ENCODE measurements around the gene PRDM2. TPM values are rescaled to one million over a fixed set of nuclear protein-coding genes. Genes with fewer than 3 reads are reported as not detected.
A peak's percentile ranks its signal among the peaks of the same experiment; 100 is the strongest.
"Not testable (repeated sequence)": the region's sequence is repeated elsewhere in the genome, so short reads cannot be mapped to it uniquely, and the experiment has no call there.

The PRDM2 gene
- total and polyA plus RNA-seq, 12 donors: 12.5 to 45.3 (median 30.2) TPM

GRCh38 chr1:13679651-13680050, 20.3 kb upstream of the PRDM2 start:
- Histone ChIP-seq H3K4me3 (no peak overlapping the region), H3K27ac (no peak overlapping the region), H3K4me1 (replicated peaks in 1 of 2) (no peaks in the 10 kb centered on the region), H3K27me3 (no peaks in the 10 kb centered on the region), H3K9me3 (replicated peaks in 1 of 3) (no peaks in the 10 kb centered on the region), H3K36me3 (replicated peaks in 1 of 2) (no peaks in the 10 kb centered on the region)
- DNase-seq: no peak
- 79 to 88% (median 85%) methylated on average over 3 of the region's 3 CpGs for WGBS, 4 donors
- intact Hi-C loops (cut with DNase I): no loop called here
- no peak for TF ChIP-seq CTCF (IDR thresholded peaks at IDR 0.05)
- no peak for TF ChIP-seq POLR2A (IDR thresholded peaks at IDR 0.05)

- 53 to 64% (median 59%) methylated on average over 7 to 9 of the region's 9 CpGs for WGBS, 4 donors
- H3K27me3 ChIP-seq; H3K36me3 ChIP-seq (replicated peaks in 1 of 2); H3K4me3 ChIP-seq; H3K9me3 ChIP-seq (replicated peaks in 1 of 3); intact Hi-C loops (cut with DNase I); H3K4me1 ChIP-seq (replicated peaks in 1 of 2); H3K27ac ChIP-seq: not testable (repeated sequence)
- peak in 5 of 7 donors; percentile 23 to 43 (median 27) for DNase-seq
Measured at GRCh38 chr1:13680609-13681008, 19.4 kb upstream of the PRDM2 start.

GRCh38 chr1:13681921-13682320, 18.1 kb upstream of the PRDM2 start:
- TF ChIP-seq CTCF (IDR thresholded peaks at IDR 0.05): no peak
- no peak for TF ChIP-seq POLR2A (IDR thresholded peaks at IDR 0.05)
- Histone ChIP-seq H3K4me3 (no peak overlapping the region), H3K27me3 (no peaks in the 10 kb centered on the region), H3K36me3 (replicated peaks in 1 of 2) (no peaks in the 10 kb centered on the region), H3K9me3 (replicated peaks in 1 of 3) (no peaks in the 10 kb centered on the region), H3K4me1 (replicated peaks in 1 of 2) (no peaks in the 10 kb centered on the region), H3K27ac (no peak overlapping the region)
- WGBS, 4 donors: 69 to 91% (median 78%) methylated on average over 1 of the region's 1 CpG
- no peak for DNase-seq
- intact Hi-C loops (cut with DNase I): no loop called here

GRCh38 chr1:13682444-13682843, 17.5 kb upstream of the PRDM2 start:
- no peaks in the 10 kb centered on the region for H3K27me3 ChIP-seq
- no peaks in the 10 kb centered on the region for H3K9me3 ChIP-seq (replicated peaks in 1 of 3)
- no peaks in the 10 kb centered on the region for H3K36me3 ChIP-seq (replicated peaks in 1 of 2)
- no peak overlapping the region for H3K27ac ChIP-seq
- no peaks in the 10 kb centered on the region for H3K4me1 ChIP-seq (replicated peaks in 1 of 2)
- DNase-seq: no peak
- WGBS, 4 donors: 75 to 87% (median 85%) methylated on average over 3 of the region's 3 CpGs
- intact Hi-C loops (cut with DNase I): no loop called here
- TF ChIP-seq CTCF (IDR thresholded peaks at IDR 0.05) (no peak), POLR2A (IDR thresholded peaks at IDR 0.05) (no peak)
- H3K4me3 ChIP-seq: no peak overlapping the region

- Histone ChIP-seq H3K4me1 (replicated peaks in 1 of 2) (no peaks in the 10 kb centered on the region), H3K27me3 (no peaks in the 10 kb centered on the region), H3K9me3 (replicated peaks in 1 of 3) (no peaks in the 10 kb centered on the region), H3K4me3 (no peak overlapping the region), H3K27ac (no peak overlapping the region), H3K36me3 (replicated peaks in 1 of 2) (no peaks in the 10 kb centered on the region)
- intact Hi-C loops (cut with DNase I): no loop called here
- no peak for DNase-seq
- 83 to 91% (median 87%) methylated on average over 7 of the region's 7 CpGs for WGBS, 4 donors
- TF ChIP-seq POLR2A (IDR thresholded peaks at IDR 0.05) (no peak), CTCF (IDR thresholded peaks at IDR 0.05) (no peak)
Measured at GRCh38 chr1:13683206-13683605, 16.8 kb upstream of the PRDM2 start.
